Measurements from ENCODE around the gene EXOC6B.

DNA sequence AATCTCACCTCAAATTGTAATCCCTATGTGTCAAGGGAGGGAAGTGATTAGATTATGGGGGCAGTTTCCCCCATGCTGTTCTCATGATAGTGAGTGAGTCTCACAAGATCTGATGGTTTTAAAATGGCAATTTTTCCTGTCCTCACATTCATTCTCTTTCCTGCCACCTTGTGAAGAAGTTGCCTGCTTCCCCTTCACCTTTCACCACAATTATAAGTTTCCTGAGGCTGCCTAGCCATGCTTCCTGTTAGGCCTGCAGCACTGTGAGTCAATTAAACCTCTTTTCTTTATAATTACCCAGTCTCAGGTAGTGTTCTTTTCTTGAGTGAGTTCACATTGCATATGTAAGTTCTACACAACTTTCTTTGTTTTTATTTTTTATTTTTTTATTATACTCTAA is 271.5 kb downstream of the EXOC6B start:
- TF ChIP-seq POLR2A (IDR thresholded peaks at IDR 0.05; ENCODE audit: low read depth, low read length) (no peak), POU2F2 (IDR thresholded peaks at IDR 0.05; ENCODE audit: low read depth, low read length) (no peak), TAF1 (IDR thresholded peaks at IDR 0.05; ENCODE audit: low read depth, low read length) (no peak), PAX5 (IDR thresholded peaks at IDR 0.05; ENCODE audit: insufficient read depth, low read length, severe bottlenecking) (no peak)

Measured in GM12891 (cell line).